Hepatocyte (in vitro differentiated cells): ENCODE data around the gene LAMA3. TPM values are rescaled to one million over a fixed set of nuclear protein-coding genes. Genes with fewer than 3 reads are reported as not detected.

Experiments
- DNase-seq: peaks from one replicate; pipeline ENCODE4 v3.0.0-alpha.2; 2016; ENCODE audit warnings: low spot score
- H2AFZ ChIP-seq: fragments of 200-600 bp; sonication (generic); 2 replicates; pipeline ENCODE4 v1.6.0; 2016; ENCODE audit warnings: antibody characterized with exemption, mild to moderate bottlenecking
- H3K27ac ChIP-seq: fragments of 200-600 bp; sonication (generic); 2 replicates; pipeline ENCODE4 v1.5.1; 2016; ENCODE audit warnings: mild to moderate bottlenecking
- H3K27me3 ChIP-seq: fragments of 200-600 bp; sonication (generic); 2 replicates; pipeline ENCODE4 v1.6.1; 2016
- H3K36me3 ChIP-seq: fragments of 200-600 bp; sonication (generic); replicated peaks from 2 replicates; pipeline ENCODE4 v1.5.1; 2016; ENCODE audit warnings: low read depth; ENCODE audit not compliant: insufficient read depth
- H3K4me1 ChIP-seq: fragments of 200-600 bp; sonication (generic); 2 replicates; pipeline ENCODE4 v1.5.1; 2016; ENCODE audit warnings: mild to moderate bottlenecking, moderate library complexity; ENCODE audit not compliant: insufficient read depth
- H3K4me2 ChIP-seq: fragments of 200-600 bp; sonication (generic); 2 replicates; pipeline ENCODE4 v1.6.0; 2016
- H3K4me3 ChIP-seq: fragments of 200-600 bp; sonication (generic); 2 replicates; pipeline ENCODE4 v1.5.1; 2016; ENCODE audit warnings: mild to moderate bottlenecking
- H3K79me2 ChIP-seq: fragments of 200-600 bp; sonication (generic); 2 replicates; pipeline ENCODE4 v1.6.0; 2017; ENCODE audit warnings: mild to moderate bottlenecking
- H3K9me2 ChIP-seq: fragments of 200-600 bp; sonication (generic); replicated peaks from 2 replicates; pipeline ENCODE4 v1.6.0; 2017; ENCODE audit warnings: mild to moderate bottlenecking; ENCODE audit not compliant: insufficient read depth
- H3K9me3 ChIP-seq: fragments of 200-600 bp; sonication (generic); 2 replicates; pipeline ENCODE4 v1.5.1; 2016; ENCODE audit warnings: low read depth, mild to moderate bottlenecking
- H4K20me1 ChIP-seq: fragments of 200-600 bp; sonication (generic); 2 replicates; pipeline ENCODE4 v1.6.0; 2016; ENCODE audit warnings: mild to moderate bottlenecking; ENCODE audit not compliant: insufficient read depth, poor library complexity, severe bottlenecking
- CTCF ChIP-seq: fragments of 200-600 bp; sonication (generic); IDR thresholded peaks from 2 replicates; pipeline ENCODE4 v1.5.1; 2016; ENCODE audit warnings: antibody characterized with exemption, mild to moderate bottlenecking; ENCODE audit not compliant: poor library complexity
- EZH2 ChIP-seq: fragments of 200-600 bp; sonication (generic); IDR thresholded peaks from 2 replicates; pipeline ENCODE4 v1.6.1; 2016; ENCODE audit warnings: antibody characterized with exemption, mild to moderate bottlenecking, borderline replicate concordance
- EZH2phosphoT487 ChIP-seq: fragments of 200-600 bp; sonication (generic); IDR thresholded peaks from one replicate; pipeline ENCODE4 v1.6.1; 2018; ENCODE audit warnings: antibody characterized with exemption, mild to moderate bottlenecking, low read depth, moderate library complexity; ENCODE audit not compliant: unreplicated experiment, severe bottlenecking
- WGBS: methylation state at CpG from one replicate; pipeline ENCODE4 v1.1.6; 2016; ENCODE audit warnings: low lambda C conversion rate; ENCODE audit errors: missing lambda C conversion rate; 5-methylcytosine and 5-hydroxymethylcytosine counted together
- polyA plus RNA-seq: library from polyadenylated mRNA; unstranded; fragments of >200 nt; fragmentation: Nextera tagmentation; extraction: Ambion mirVana; gene quantifications from 2 replicates; pipeline ENCODE4 v1.2.1, GENCODE V29; 2016
- total RNA-seq: library from RNA; depleted of rRNA; stranded (reverse); fragments of >200 nt; gene quantifications from 2 replicates; pipeline ENCODE4 v1.2.3, GENCODE V29; 2014

Gene LAMA3
- total and polyA plus RNA-seq, 2 experiments from 2014 or later = 29.9 to 52.1 TPM

- TF ChIP-seq CTCF (no peak), EZH2 (no peak), EZH2phosphoT487 (no peak)
- 86% methylated on average over 8 of the region's 8 CpGs for whole genome bisulfite sequencing
These were observed 243.3 kb downstream of the LAMA3 start for GRCh38 chr18:23932385-23933067.

GRCh38 chr18:23933407-23933806 lies 244.2 kb downstream of the LAMA3 start:
- no peak for TF ChIP-seq EZH2phosphoT487
- TF ChIP-seq EZH2 = no peak
- no peak for TF ChIP-seq CTCF
- H3K9me2 ChIP-seq = no peaks in the 10 kb centered on the region
- H3K27ac ChIP-seq = no peak overlapping the region
- no peak overlapping the region for H3K4me2 ChIP-seq
- H3K4me3 ChIP-seq = no peak overlapping the region
- WGBS = 90% methylated on average over 1 of the region's 1 CpG
- H4K20me1 ChIP-seq = no peaks in the 10 kb centered on the region
- no peak for DNase-seq
- H3K9me3 ChIP-seq = no peaks in the 10 kb centered on the region
- no peaks in the 10 kb centered on the region for H3K36me3 ChIP-seq
- no peaks in the 10 kb centered on the region for H3K4me1 ChIP-seq
- H3K79me2 ChIP-seq = no peaks in the 10 kb centered on the region
- no peaks in the 10 kb centered on the region for H3K27me3 ChIP-seq
- no peak overlapping the region for H2AFZ ChIP-seq

More at GRCh38 chr18:23932385-23933067, 243.3 kb downstream of the LAMA3 start:
- DNase-seq = no peak
- H3K27me3 ChIP-seq = no peaks in the 10 kb centered on the region
- H3K4me1 ChIP-seq = no peaks in the 10 kb centered on the region
- H3K9me3 ChIP-seq = no peaks in the 10 kb centered on the region
- H2AFZ ChIP-seq = no peak overlapping the region
- no peaks in the 10 kb centered on the region for H3K79me2 ChIP-seq
- no peak overlapping the region for H3K4me2 ChIP-seq
- no peak overlapping the region for H3K4me3 ChIP-seq
- no peaks in the 10 kb centered on the region for H4K20me1 ChIP-seq
- H3K9me2 ChIP-seq = no peaks in the 10 kb centered on the region
- no peak overlapping the region for H3K27ac ChIP-seq
- no peaks in the 10 kb centered on the region for H3K36me3 ChIP-seq

GRCh38 chr18:23934252-23934651 lies 245.0 kb downstream of the LAMA3 start:
- WGBS = 77% methylated on average over 3 of the region's 3 CpGs

More at GRCh38 chr18:23934252-23934651, 245.0 kb downstream of the LAMA3 start:
- Histone ChIP-seq H3K79me2 (no peaks in the 10 kb centered on the region), H3K9me2 (no peaks in the 10 kb centered on the region), H3K27me3 (no peaks in the 10 kb centered on the region), H3K4me3 (no peak overlapping the region), H3K9me3 (no peaks in the 10 kb centered on the region), H3K4me1 (no peaks in the 10 kb centered on the region), H3K36me3 (no peaks in the 10 kb centered on the region), H4K20me1 (no peaks in the 10 kb centered on the region), H3K27ac (no peak overlapping the region), H3K4me2 (no peak overlapping the region), H2AFZ (no peak overlapping the region)
- no peak for DNase-seq
- no peak for TF ChIP-seq CTCF
- no peak for TF ChIP-seq EZH2
- no peak for TF ChIP-seq EZH2phosphoT487
